ENCODE data around the gene GNG7.
"Not testable (repeated sequence)": the region's sequence is repeated elsewhere in the genome, so short reads cannot be mapped to it uniquely, and the experiment has no call there.

DNA sequence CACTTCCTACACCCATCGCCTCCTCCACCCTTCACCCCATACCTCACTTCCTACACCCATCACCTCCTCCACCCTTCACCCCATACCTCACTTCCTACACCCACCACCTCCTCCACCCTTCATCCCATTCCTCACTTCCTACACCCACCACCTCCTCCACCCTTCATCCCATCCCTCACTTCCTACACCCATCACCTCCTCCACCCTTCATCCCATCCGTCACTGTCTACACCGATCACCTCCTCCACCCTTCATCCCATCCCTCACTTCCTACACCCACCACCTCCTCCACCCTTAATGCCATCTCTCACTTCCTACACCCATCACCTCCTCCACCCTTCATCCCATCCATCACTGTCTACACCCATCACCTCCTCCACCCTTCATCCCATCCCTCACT lies 10.7 kb upstream of the GNG7 start:
- TF ChIP-seq, protein P1, sequence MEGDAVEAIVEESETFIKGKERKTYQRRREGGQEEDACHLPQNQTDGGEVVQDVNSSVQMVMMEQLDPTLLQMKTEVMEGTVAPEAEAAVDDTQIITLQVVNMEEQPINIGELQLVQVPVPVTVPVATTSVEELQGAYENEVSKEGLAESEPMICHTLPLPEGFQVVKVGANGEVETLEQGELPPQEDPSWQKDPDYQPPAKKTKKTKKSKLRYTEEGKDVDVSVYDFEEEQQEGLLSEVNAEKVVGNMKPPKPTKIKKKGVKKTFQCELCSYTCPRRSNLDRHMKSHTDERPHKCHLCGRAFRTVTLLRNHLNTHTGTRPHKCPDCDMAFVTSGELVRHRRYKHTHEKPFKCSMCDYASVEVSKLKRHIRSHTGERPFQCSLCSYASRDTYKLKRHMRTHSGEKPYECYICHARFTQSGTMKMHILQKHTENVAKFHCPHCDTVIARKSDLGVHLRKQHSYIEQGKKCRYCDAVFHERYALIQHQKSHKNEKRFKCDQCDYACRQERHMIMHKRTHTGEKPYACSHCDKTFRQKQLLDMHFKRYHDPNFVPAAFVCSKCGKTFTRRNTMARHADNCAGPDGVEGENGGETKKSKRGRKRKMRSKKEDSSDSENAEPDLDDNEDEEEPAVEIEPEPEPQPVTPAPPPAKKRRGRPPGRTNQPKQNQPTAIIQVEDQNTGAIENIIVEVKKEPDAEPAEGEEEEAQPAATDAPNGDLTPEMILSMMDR (IDR thresholded peaks at IDR 0.05; ENCODE audit: low read depth, low read length): not testable (repeated sequence)
- TF ChIP-seq EZH2phosphoT487 (IDR thresholded peaks at IDR 0.05; ENCODE audit: low read depth): not testable (repeated sequence)
